PC-3 (cell line): Measurements from ENCODE around the gene LRRC66. TPM values are rescaled to one million over a fixed set of nuclear protein-coding genes. Genes with fewer than 3 reads are reported as not detected.

ENCODE experiments used
- ATAC-seq: fragments of 200-7000 bp; cut with Tn5 transposase; 2 replicates; pipeline ENCODE4 v1.9.1; 2020; ENCODE audit warnings: mild to moderate bottlenecking, moderate library complexity
- BruUV-seq: library from RNA; stranded (reverse); fragments of 400-500 nt; replicated peaks from 2 replicates; lab custom pipeline; 2021; lab: Mats Ljungman, UMichigan
- CTCF ChIA-PET: fragments of 300-600 bp; sonication (Branson Sonifier 250); formaldehyde crosslinking; loops from one replicate; lab custom pipeline; 2022; ENCODE audit warnings: antibody characterized with exemption; lab: Charles Lee
- POLR2A ChIA-PET: fragments of 300-600 bp; sonication (Branson Sonifier 250); formaldehyde crosslinking; loops from one replicate; lab custom pipeline; 2022; ENCODE audit warnings: antibody characterized with exemption; ENCODE audit not compliant: unreplicated experiment; lab: Charles Lee
- DNase-seq: peaks from one replicate; pipeline ENCODE4 v3.0.0-alpha.2; 2015
- H2AFZ ChIP-seq: fragments of 300-600 bp; sonication (generic); 2 replicates; pipeline ENCODE4 v1.6.0; 2016; ENCODE audit warnings: antibody characterized with exemption, low read length
- H3F3A ChIP-seq: fragments of 300-600 bp; sonication (generic); one replicate; pipeline ENCODE4 v1.6.0; 2017; ENCODE audit warnings: antibody characterized with exemption, low read length, control low read depth, mild to moderate bottlenecking; ENCODE audit not compliant: unreplicated experiment
- H3K27ac ChIP-seq: fragments of 300-600 bp; sonication (generic); 2 replicates; pipeline ENCODE4 v1.5.1; 2016; ENCODE audit warnings: mild to moderate bottlenecking, low read length
- H3K27me3 ChIP-seq: fragments of 300-600 bp; sonication (generic); 2 replicates; pipeline ENCODE4 v1.6.1; 2016; ENCODE audit warnings: low read length, mixed read lengths
- H3K36me3 ChIP-seq: fragments of 300-600 bp; sonication (generic); 2 replicates; pipeline ENCODE4 v1.6.1; 2016; ENCODE audit warnings: low read depth, mixed run types, low read length, mixed read lengths
- H3K4me1 ChIP-seq: fragments of 300-600 bp; sonication (generic); 2 replicates; pipeline ENCODE4 v1.5.1; 2016; ENCODE audit warnings: low read length; ENCODE audit not compliant: insufficient read depth
- H3K4me2 ChIP-seq: fragments of 300-600 bp; sonication (generic); 2 replicates; pipeline ENCODE4 v1.6.0; 2016; ENCODE audit warnings: low read length
- H3K4me3 ChIP-seq: fragments of 300-600 bp; sonication (generic); 2 replicates; pipeline ENCODE4 v1.5.1; 2016; ENCODE audit warnings: mild to moderate bottlenecking, low read length, mixed read lengths
- H3K79me2 ChIP-seq: fragments of 300-600 bp; sonication (generic); 2 replicates; pipeline ENCODE4 v1.6.1; 2017; ENCODE audit warnings: low read length, mixed read lengths
- H3K9ac ChIP-seq: fragments of 300-600 bp; sonication (generic); 2 replicates; pipeline ENCODE4 v1.6.0; 2016; ENCODE audit warnings: mild to moderate bottlenecking, low read length
- H3K9me2 ChIP-seq: fragments of 300-600 bp; sonication (generic); replicated peaks from 2 replicates; pipeline ENCODE4 v1.6.1; 2016; ENCODE audit warnings: mixed run types, low read length, mixed read lengths
- H3K9me3 ChIP-seq: fragments of 300-600 bp; sonication (generic); 2 replicates; pipeline ENCODE4 v1.6.1; 2016; ENCODE audit warnings: low read length, mixed read lengths
- H4K20me1 ChIP-seq: fragments of 300-600 bp; sonication (generic); 2 replicates; pipeline ENCODE4 v1.6.1; 2016; ENCODE audit warnings: low read length, mixed read lengths
- CTCF ChIP-seq: fragments of 300-600 bp; sonication (generic); conservative IDR thresholded peaks from 2 replicates; pipeline ENCODE4 v1.5.1; 2017; ENCODE audit warnings: antibody characterized with exemption, low read depth, mild to moderate bottlenecking, low read length
- EZH2 ChIP-seq: fragments of 300-600 bp; sonication (generic); IDR thresholded peaks from one replicate; pipeline ENCODE4 v1.6.1; 2017; ENCODE audit warnings: antibody characterized with exemption, mild to moderate bottlenecking, low read length; ENCODE audit not compliant: unreplicated experiment
- EZH2phosphoT487 ChIP-seq: fragments of 300-600 bp; sonication (generic); IDR thresholded peaks from 2 replicates; pipeline ENCODE4 v1.6.1; 2018; ENCODE audit warnings: mild to moderate bottlenecking, antibody characterized with exemption, low read length, borderline replicate concordance
- intact Hi-C: fragments of 100-400 bp; cut with micrococcal nuclease; formaldehyde crosslinking; loops from 2 replicates; pipeline ENCODE4 v1.9.0; 2023
- total RNA-seq: library from RNA; depleted of rRNA; stranded (reverse); fragments of >200 nt; gene quantifications from 2 replicates; pipeline ENCODE4 v1.2.3, GENCODE V29; 2014

The LRRC66 gene
- total RNA-seq, 1 experiment from 2014 or later: 1.1 TPM

GRCh38 chr4:51999250-51999649 is 20.9 kb downstream of the LRRC66 start:
- intact Hi-C loops: no loop called here
- no peaks in the 10 kb centered on the region for H3K9me2 ChIP-seq
- no peak overlapping the region for H3K9ac ChIP-seq
- ChIA-PET CTCF (no interaction called here), POLR2A (no interaction called here)
- H3K9me3 ChIP-seq: no peaks in the 10 kb centered on the region
- ATAC-seq (no peak), DNase-seq (no peak)
- TF ChIP-seq CTCF (no peak), EZH2phosphoT487 (no peak), EZH2 (no peak)
- H3K36me3 ChIP-seq: no peaks in the 10 kb centered on the region
- no peak overlapping the region for H2AFZ ChIP-seq
- no peak overlapping the region for H3K4me2 ChIP-seq
- no peaks in the 10 kb centered on the region for H3K79me2 ChIP-seq
- H3K27ac ChIP-seq: no peak overlapping the region
- no peaks in the 10 kb centered on the region for H3F3A ChIP-seq
- H4K20me1 ChIP-seq: no peaks in the 10 kb centered on the region
- peaks cover 18% of the 10 kb centered on the region for H3K4me1 ChIP-seq
- no peak overlapping the region for H3K4me3 ChIP-seq
- no peaks in the 10 kb centered on the region for H3K27me3 ChIP-seq
- no TSS peak for BruUV-seq

GRCh38 chr4:51998837-51999236 is 21.3 kb downstream of the LRRC66 start:
- Histone ChIP-seq H3K9ac (no peak overlapping the region), H3K4me1 (peaks cover 16% of the 10 kb centered on the region), H3K36me3 (no peaks in the 10 kb centered on the region), H2AFZ (no peak overlapping the region), H3K27me3 (no peaks in the 10 kb centered on the region), H3K9me3 (no peaks in the 10 kb centered on the region), H3F3A (no peaks in the 10 kb centered on the region), H3K4me2 (no peak overlapping the region), H3K27ac (no peak overlapping the region), H3K79me2 (no peaks in the 10 kb centered on the region), H3K4me3 (no peak overlapping the region), H4K20me1 (no peaks in the 10 kb centered on the region), H3K9me2 (no peaks in the 10 kb centered on the region)
- intact Hi-C loops: no loop called here
- ChIA-PET CTCF (no interaction called here), POLR2A (no interaction called here)
- no TSS peak for BruUV-seq
- TF ChIP-seq EZH2 (no peak), CTCF (no peak), EZH2phosphoT487 (no peak)
- DNase-seq: no peak
- ATAC-seq: no peak

GRCh38 chr4:51997647-51998046 is 22.5 kb downstream of the LRRC66 start:
- intact Hi-C loops: no loop called here
- Histone ChIP-seq H3K27ac (no peak overlapping the region), H3K36me3 (no peaks in the 10 kb centered on the region), H3K4me3 (no peak overlapping the region), H3K4me2 (no peak overlapping the region), H3K9me2 (no peaks in the 10 kb centered on the region), H3F3A (no peaks in the 10 kb centered on the region), H3K9me3 (no peaks in the 10 kb centered on the region), H3K79me2 (no peaks in the 10 kb centered on the region), H3K27me3 (no peaks in the 10 kb centered on the region), H3K4me1 (peaks cover 16% of the 10 kb centered on the region), H4K20me1 (no peaks in the 10 kb centered on the region), H3K9ac (no peak overlapping the region), H2AFZ (no peak overlapping the region)
- DNase-seq (peak; percentile 21), ATAC-seq (peak; percentile 14; the same call in 1 of the 2 replicates)
- no TSS peak for BruUV-seq
- no peak for TF ChIP-seq EZH2
- TF ChIP-seq CTCF: peak; percentile 57; the same call in 1 of the 2 replicates
- ChIA-PET POLR2A (no interaction called here), CTCF (no interaction called here)
